SHP77 (cell line): ENCODE data around the gene ZNF785.
"Not testable (repeated sequence)": the region's sequence is repeated elsewhere in the genome, so short reads cannot be mapped to it uniquely, and the experiment has no call there.

Source experiments
- DNase-seq, 2 experiments: peaks; one replicate each; lab custom pipeline; 2025; lab: John Stamatoyannopoulos, UW

ZNF785 gene

DNA sequence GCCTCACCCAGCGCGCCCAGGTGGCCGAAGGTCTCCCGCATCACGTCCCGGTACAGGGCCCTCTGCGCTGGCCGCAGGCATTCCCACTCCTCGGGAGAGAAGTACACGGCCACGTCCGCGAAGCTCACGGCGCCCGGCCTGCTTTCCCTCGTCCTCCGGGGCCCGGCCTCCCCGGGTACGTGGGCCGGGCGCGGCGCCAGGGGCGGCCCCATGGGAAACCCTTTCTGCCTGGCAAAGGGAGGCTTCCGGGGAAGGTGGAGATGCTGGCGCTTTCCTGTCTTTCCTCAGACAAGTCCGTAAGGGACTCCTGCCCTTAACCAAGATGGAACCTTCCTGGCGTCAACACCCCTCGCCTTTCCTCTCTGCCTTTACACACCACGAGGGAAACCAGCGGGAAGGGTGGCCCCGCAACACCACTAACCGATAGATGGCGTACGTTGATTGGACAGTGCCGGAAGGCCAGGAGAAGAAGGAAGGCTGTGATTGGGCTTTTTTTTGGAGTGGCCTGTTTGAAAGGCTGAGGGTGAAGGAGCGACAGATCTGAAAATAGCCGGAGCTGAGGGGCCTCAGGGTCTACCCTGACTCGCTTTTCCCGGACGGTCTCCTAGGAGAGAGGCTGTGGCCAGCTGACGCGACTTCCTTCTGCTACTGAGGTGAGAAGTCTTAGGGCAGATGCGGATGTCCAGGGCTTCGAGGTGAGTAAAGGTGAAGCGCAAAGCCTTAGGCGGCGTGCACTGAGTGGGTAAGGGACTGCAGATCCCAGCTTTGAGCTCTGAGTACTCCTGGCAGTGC is at the start of gene ZNF785:
Gene ZNF785 (minus strand): TSS at position 298 of the 792 bp plus-strand sequence. CDS start 86 bp downstream, at position 212.
- DNase-seq: peak; percentile 99 to 100

DNA sequence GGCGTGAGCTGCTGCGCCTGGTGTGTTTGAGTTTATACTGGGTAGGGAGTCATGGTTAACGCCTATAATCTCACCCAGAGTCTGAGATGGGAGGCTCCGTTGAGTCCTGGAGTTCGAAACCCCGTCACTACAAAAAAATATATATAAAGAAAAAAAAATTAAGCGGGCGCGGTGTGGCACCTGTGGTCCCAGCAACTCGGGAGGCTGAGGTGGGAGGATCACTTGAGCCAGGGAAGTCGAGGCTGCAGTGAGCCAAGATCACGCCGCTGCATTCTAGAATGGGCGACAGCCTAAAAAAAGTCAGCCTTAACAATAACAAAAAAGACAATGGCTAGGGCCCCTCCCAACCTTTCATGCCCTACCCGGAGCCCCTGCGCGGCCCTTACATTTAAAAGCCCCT is 48.0 kb upstream of the ZNF785 start:
- DNase-seq: no peak

DNA sequence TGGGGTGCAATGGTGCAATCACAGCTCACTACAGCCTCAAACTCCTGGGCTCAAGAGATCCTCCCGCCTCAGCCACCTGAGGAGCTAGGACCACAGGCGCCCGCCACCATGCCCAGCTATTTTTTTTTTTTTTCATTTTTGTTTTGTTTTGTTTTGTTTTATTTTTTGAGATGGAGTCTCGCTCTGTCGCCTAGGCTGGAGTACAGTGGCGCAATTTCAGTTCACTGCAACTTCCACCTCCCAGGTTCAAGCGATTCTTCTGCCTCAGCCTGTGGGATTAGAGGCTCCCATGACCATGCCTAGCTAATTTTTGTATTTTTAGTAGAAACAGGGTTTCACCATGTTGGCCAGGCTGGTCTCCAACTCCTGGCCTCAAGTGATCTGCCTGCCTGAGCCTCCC is 47.0 kb upstream of the ZNF785 start:
- DNase-seq: not testable (repeated sequence)

DNA sequence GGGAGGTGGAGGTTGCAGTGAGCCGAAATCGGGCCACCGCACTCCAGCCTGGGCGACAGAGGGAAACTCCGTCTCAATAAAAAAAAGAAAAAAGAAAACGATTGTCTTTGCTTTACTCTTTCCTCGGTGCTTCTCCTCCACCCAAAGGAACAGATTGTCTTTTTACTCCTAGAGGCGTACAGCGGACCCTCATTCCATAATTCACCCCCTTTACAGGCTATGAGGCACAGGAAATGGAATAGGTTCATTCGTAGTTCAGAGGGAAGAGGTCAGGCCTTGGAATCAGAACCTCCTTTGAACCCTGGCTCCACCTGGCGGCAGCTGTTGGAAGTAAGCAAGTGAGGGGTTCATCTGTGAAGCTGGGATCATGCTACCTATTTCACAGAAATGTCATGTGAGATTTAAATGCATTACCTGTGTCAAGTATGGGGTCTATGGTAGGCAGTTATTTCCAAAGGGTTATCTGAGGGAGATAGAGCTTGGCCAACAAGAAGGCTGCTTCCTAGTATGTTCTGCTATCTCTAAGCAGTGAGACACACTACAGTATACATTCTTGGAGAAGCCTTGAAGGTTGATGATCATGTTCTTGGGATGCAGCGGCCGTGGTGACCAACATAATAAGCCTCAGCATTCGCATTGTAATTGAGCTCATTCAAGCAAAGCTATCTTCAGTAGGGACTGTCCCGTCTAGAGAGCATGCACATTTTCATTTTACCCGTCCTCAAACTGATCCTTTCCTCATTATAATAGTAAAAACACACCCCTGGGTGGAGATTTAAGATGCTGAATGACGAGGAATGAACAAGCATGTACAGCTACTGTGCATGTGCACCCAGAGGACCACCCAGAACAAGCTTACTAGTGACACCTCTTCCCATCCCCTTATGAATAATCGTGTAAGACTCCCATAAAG is 43.4 kb upstream of the ZNF785 start:
- peak; percentile 86 to 87 for DNase-seq

DNA sequence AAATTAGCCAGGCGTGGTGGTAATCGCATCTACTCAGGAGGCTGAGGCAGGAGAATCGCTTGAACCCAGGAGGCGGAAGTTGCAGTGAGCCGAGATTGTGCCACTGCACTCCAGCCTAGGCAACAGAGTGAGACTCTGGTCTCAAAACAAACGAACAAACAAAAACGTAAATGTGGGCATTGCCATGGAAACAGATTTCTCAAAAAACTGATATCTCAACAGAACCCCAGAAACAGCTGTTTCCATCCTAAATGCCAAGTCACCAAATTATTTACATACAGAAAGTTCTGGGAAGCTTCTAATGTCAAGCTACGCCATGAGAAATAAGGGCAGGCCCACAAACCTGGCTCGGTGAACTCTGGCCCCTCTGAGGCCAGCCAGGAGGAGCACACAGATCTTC is 40.7 kb upstream of the ZNF785 start:
- DNase-seq: no peak

DNA sequence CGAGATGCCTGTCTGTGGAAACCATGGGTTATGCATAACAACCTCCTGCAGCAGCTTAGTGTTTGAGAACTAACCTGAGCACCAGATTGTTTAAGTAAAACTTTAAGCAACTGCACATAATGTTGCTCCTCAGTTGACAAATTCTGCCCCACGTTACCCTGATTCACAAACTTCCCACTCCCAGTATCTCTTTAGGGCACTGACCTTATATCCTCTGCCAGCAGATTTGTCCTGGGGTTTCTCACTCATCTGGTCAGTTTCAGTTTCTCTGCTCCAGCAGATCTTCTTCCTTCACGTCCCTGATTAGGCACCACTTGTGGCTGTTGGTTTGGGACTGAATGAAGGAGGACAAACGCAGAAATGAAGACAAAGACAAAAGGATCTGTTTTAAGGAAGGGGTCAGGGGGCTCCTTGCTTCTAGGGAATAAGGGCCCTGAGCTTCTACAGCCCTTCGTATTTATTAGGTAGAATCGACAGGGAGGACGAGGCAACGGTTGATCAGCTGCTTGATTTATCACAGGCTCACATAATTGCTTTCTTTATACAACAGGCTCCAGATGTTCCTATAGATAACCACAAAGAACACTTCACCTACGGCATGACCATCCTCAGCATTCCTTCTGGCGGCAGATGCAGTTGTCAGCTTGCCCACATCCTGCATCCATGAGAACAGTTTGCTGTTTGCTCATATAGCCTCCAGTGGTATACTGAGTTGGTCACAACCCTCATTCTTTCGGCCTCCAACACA is 38.2 kb upstream of the ZNF785 start:
- DNase-seq: peak; percentile 25 to 28

DNA sequence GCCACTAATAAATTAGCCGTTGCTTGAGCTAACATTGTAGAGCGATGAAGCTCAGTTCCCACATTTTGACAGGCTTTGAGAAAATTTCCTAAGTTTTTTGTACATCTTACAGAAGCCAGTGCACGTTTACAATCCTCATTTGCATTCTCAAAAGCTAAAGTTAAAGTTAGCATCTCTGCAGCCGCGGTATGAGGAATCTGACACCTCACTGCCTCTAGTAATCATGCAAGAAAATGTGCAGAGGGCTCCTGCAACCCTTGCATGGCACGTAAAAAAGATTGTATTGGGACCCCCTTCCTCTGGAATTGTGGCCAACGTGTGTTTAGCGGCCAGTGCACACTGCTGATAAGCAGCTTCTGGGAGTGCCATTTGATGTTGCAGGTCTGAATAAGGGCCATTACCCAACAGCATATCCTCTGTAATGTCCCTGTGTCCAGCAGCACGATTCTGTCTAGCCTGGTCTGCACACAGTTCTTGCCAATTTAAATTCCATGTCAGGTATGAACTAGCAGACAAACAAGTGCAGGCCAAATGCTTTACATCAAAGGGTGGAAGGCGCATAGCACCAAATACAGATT is 37.0 kb upstream of the ZNF785 start:
- DNase-seq: no peak

DNA sequence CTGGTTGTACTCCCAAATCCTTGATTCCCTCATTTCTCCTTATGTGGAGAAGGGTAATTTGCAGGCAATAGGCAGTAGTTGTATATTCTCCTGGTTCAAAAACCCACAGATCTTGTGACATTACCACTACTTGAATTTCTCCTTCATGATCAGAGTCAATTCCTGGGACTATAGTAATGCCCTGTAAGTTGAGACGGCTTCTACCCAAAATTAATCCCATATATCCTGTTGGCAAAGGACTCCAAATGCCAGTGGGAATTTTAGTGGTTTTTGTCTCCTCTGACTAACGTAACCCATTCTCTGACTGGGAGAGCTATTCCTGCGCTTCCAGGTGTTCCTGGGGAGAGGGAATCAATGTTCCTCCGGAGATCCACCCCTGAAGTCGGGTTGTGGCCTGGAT is 36.3 kb upstream of the ZNF785 start:
- DNase-seq: no peak

DNA sequence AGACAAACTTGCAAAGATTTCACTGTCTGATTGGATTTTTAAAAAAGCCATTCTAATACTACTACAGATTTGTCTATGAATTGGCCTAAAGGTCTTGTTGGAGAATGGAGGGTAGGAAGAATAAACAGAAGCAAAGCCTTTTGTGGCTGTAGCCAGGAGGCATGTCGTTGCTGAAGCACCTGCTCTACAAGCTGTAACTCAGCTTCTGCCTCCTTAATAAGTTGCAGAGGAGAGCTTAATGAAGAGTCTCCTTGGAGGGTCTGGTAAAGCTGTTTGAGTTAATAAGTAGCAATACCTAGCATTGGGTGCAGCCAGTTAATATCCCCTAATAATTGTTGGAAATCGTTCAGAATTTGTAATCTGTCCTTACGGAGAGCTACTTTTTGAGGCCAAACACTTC is 34.7 kb upstream of the ZNF785 start:
- peak in 1 of 2 experiments; percentile 20 for DNase-seq

DNA sequence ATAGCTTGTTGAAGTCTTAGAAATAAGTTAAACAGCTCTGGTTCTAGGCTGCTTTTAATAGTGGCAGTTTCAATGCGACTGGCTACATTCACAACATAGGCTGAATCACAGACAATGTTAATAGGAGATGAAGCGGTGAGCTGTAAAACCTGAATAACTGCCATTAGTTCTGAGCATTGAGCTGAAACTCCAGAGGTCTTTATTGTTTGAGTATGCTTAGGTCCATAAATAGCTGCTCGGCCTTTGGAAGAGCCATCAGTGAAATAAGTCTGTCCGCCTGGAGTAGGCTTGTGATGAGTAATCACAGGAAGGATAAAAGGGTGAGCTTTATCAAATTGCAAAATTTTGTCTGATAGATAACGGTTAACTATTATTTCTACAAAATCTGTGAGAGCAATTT is 34.1 kb upstream of the ZNF785 start:
- DNase-seq: peak; percentile 15 to 23

DNA sequence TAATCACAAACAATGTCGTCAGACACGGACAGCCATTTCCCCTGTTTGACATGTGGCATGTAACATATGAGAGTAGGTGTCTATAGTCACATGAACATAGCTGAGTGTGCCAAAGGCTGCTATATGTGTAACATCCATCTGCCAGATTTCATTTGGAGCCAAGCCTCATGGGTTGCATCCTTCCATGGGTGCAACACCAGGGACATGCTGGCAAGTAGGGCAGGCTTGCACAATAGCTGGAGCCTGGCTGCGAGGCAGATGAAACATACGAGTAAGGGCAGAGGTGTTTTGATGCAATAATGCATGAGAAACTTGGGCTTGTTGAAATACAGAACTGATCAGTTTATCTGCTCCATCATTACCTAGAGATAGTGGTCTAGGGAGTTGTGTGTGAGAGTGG is 33.7 kb upstream of the ZNF785 start:
- DNase-seq: peak; percentile 10 to 29

DNA sequence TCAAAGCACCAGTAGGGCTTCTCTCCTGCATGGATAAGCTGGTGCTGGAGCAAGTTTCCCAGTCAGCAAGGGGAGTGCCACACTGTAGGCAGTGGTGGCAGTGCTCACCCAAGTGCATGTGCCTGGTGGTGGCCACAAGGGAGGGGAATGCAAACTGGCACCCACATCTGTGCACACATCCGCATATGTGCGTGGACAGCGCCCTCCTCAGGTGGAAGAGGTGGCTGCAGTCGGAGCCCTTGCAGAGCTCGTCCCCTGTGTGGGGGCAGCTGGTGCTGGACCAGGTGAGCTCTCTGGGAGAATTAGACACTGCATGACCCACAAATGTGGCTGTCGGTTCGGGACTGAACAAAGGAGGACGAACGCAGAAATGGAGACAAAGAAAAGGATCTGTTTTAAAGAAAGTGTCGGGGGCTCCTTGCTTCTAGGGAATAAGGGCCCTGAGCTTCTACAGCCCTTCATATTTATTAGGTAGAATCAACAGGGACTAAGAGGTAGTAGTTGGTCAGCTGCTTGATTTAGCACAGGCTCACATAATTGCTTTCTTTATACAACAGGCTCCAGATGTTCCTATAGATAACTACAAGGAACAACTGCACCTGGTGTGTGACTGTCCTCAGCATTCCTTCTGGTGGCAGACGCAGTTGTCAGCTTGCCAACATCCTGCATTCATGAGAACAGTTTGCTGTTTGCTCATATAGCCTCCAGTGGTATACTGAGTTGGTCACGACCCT is 30.0 kb upstream of the ZNF785 start:
- DNase-seq: peak; percentile 92 to 94

DNA sequence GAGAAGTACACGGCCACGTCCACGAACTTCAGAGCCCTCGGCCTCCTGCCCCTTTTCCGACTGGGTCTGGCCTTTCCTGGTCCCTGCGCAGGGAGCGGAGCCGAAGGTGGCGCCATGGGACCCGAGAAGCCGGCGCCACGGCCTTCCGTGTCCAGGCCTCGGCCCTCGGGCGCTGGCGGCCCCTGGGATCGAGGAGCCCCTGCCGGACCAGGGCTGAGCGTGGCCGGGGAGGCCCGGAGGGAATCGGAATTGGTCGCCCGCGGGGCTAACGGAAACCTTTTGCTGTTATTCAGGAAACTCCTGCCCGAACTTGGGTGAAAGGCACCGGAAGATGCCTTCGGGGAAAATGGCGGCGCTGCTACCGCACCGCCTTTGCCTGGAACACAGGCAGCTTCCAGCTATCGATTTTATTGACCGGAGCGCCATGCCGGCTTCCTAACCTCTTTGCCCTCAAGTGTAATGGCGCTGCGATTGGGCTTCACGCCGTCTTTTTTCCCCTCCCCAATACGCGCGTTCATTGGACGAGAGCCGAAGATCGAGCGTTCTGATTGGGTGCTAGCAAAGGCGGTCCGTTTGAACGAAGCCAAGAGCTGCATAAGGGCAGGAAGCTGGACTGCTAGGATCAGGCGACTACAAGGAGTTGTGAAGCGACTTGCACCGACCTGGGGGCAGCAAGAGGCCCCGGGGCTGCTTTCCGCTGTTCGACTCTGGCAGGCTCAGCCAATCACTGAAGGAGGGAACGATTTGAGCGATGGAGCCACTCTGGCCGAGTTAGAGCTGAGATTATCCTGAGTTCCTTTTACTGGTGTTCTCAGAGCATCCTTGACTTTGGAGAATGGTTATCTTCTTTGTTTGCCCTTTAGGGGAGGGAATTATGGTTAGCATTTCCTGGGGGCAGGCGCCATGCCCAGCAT is 24.7 kb upstream of the ZNF785 start, which contains the start of gene ZNF689:
Gene ZNF689 (minus strand): TSS at position 464 of the 914 bp plus-strand sequence. CDS start 348 bp downstream, at position 116.
- peak; percentile 98 for DNase-seq

DNA sequence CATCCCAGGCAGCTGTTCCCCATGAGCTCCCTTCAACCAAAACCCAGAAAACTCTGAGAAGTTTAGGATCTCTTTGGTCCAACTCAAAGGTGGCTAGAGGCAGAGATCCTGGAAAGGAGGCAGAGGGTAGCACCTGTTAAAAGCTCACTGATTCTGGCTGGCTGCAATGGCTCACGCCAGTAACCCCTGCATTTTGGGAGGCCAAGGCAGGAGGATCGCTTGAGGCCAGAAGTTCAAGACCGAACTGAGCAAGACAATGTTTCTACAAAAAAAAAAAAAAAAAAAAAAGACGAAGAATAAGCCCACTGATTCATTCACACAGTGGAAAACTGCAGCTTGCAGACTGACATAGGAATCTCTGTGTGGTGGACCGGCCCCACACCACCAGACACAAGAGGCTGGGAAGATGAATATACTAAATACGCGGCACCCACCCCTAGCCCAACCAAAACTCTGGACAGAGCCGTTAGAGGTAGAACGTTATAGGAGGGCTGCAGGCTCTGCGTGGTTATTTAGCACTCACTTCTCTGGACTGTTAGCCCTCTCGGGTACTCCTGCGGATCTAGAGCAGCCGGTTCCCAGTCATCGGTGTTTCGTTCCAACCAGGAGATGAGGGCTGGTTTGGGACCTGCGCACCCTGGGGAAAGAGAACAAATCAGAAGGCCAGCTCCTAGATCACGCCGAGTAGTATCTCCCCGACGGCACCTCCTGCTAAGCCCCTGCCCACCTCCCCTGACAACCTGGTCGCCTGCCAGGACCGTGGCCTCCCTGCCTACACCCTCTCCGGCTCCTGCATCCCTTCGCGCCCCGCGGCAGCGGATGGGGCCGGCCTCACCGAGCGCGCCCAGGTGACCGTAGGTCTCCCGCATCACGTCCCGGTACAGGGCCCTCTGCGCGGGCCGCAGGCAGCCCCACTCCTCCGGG is 23.8 kb upstream of the ZNF785 start:
- peak; percentile 36 to 49 for DNase-seq

DNA sequence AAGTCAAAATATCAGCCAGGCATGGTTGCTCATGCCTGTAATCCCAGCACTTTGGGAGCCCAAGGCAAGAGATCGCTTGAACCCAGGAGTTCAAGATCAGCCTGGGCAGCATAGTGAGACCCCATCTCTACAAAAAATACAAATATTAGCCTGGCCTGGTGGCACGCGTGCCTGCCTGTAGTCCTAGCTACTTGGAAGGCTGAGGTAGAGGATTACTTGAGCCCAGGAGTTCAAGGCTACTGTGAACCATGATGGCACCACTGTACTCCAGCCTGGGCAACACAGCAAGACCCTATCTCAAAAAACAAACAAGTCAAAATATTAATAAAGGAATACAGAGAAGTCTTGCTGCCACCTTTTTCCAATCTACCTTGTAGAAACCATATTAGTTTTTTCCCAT is 20.5 kb upstream of the ZNF785 start:
- no peak for DNase-seq

DNA sequence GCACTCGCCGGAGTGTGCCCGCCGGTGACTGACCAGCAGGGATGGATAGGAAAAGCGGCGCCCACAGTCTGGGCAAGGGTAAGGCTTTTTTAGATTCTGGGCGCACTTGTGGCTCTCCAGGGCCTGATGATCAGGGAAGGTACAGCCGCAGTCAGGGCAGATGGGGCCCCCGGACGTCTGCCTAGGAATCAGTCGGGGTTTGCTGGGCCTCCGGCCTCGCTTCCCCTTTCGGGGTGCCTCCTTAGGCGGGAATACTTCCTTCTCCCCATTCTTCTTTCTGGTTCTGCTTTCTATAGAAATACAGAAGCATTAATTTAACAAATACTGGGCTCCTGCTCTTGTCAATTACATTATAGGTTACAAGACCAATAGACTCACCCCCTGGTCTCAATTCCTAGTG is 19.7 kb upstream of the ZNF785 start:
- DNase-seq: no peak

DNA sequence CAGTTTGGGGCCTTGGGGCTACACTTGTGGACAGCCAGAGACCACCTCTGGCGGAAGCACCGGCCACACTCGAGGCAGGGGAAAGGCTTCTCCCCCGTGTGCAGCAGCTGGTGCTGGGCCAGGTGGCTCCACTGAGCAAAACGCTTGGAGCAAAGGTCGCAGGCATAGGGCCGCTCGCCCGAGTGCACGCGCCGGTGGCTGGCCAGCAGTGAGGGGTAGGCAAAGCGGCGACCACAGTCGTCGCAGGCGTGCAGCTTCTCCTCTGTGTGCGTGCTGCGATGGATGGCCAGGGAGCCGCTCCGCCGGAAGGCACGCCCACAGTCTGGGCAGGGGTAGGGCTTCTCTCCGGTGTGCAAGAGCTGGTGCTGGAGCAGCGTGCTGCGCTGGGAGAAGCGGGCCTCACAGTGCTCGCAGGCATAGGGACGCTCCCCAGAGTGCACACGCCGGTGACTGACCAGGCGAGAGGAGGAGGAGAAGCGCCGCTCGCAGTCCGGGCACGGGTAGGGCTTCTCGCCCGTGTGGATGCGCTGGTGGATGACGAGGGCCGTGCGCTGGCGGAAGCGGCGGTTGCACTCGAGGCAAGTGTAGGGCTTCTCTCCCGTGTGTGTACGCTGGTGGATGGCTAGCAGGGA is 18.9 kb upstream of the ZNF785 start:
- no peak for DNase-seq

DNA sequence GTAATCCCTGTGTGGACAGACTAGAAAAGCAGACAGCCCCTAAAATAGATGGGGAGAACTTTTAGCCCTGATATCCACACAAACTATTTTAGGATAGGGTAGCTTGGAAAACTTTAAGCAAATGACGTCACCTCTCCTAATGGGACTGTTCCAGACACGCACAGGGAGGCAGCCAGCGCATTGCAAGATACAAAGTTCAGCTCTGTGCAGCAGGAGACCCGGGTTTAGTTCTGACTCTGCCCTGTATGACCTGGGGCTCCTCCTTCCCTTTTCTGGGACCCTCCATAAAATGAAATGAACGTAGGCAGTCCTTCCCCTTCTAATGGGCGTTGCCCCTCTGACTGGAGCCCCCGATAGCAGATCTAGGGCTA is 18.4 kb upstream of the ZNF785 start:
- DNase-seq: no peak
